GM23338 (cell line): ENCODE results near the gene TMEM132A. TPM values are rescaled to one million over a fixed set of nuclear protein-coding genes. Genes with fewer than 3 reads are reported as not detected.

Experiments used
- ATAC-seq: fragments of 200-7000 bp; cut with Tn5 transposase; 3 replicates; pipeline ENCODE4 v1.9.1; 2020
- DNase-seq: peaks from one replicate; pipeline ENCODE4 v3.0.0-alpha.2; 2015; ENCODE audit warnings: low spot score
- H2AFZ ChIP-seq: fragments of 200-600 bp; sonication (generic); 2 replicates; pipeline ENCODE4 v1.8.0; 2016; ENCODE audit warnings: antibody characterized with exemption, mild to moderate bottlenecking, moderate library complexity
- H3F3A ChIP-seq: fragments of 200-600 bp; sonication (generic); replicated peaks from 2 replicates; pipeline ENCODE4 v1.8.0; 2017; ENCODE audit warnings: antibody characterized with exemption, mixed run types, low read depth
- H3K27ac ChIP-seq: fragments of 200-600 bp; sonication (generic); 2 replicates; pipeline ENCODE4 v1.6.1; 2016; ENCODE audit warnings: low read depth
- H3K27me3 ChIP-seq: fragments of 200-600 bp; sonication (generic); 2 replicates; pipeline ENCODE4 v1.8.0; 2016; ENCODE audit warnings: mild to moderate bottlenecking, mixed run types, moderate library complexity; ENCODE audit not compliant: insufficient read depth
- H3K36me3 ChIP-seq: fragments of 200-600 bp; sonication (generic); 2 replicates; pipeline ENCODE4 v1.8.0; 2016; ENCODE audit warnings: mild to moderate bottlenecking; ENCODE audit not compliant: insufficient read depth
- H3K4me1 ChIP-seq: fragments of 200-600 bp; sonication (generic); 2 replicates; pipeline ENCODE4 v1.8.0; 2016; ENCODE audit warnings: mild to moderate bottlenecking, moderate library complexity; ENCODE audit not compliant: insufficient read depth
- H3K4me2 ChIP-seq: fragments of 200-600 bp; sonication (generic); 2 replicates; pipeline ENCODE4 v1.7.1; 2017; ENCODE audit warnings: mixed run types
- H3K4me3 ChIP-seq: fragments of 200-600 bp; sonication (generic); 2 replicates; pipeline ENCODE4 v1.6.1; 2016; ENCODE audit warnings: mixed run types
- H3K79me2 ChIP-seq: fragments of 200-600 bp; sonication (generic); replicated peaks from 2 replicates; pipeline ENCODE4 v1.8.0; 2017; ENCODE audit warnings: mild to moderate bottlenecking; ENCODE audit not compliant: insufficient read depth
- H3K9me2 ChIP-seq: fragments of 200-600 bp; sonication (generic); 2 replicates; pipeline ENCODE4 v1.8.0; 2017; ENCODE audit not compliant: insufficient read depth
- H4K20me1 ChIP-seq: fragments of 200-600 bp; sonication (generic); replicated peaks from 2 replicates; pipeline ENCODE4 v1.8.0; 2017; ENCODE audit warnings: mild to moderate bottlenecking; ENCODE audit not compliant: insufficient read depth
- H3K27ac Mint-ChIP-seq: 2 replicates; pipeline ENCODE4 v1.8.0; 2020; ENCODE audit warnings: inconsistent platforms, mild to moderate bottlenecking, moderate library complexity, mixed read lengths
- H3K27me3 Mint-ChIP-seq: 3 replicates; pipeline ENCODE4 v1.8.0; 2022; ENCODE audit warnings: low read depth, mild to moderate bottlenecking, moderate library complexity, mixed read lengths, inconsistent platforms; ENCODE audit not compliant: insufficient read depth, poor library complexity
- H3K36me3 Mint-ChIP-seq: 3 replicates; pipeline ENCODE4 v1.8.0; 2021; ENCODE audit warnings: low read depth, mild to moderate bottlenecking, inconsistent platforms, moderate library complexity, mixed read lengths
- H3K4me1 Mint-ChIP-seq: 3 replicates; pipeline ENCODE4 v1.8.0; 2020; ENCODE audit warnings: mild to moderate bottlenecking, inconsistent platforms, mixed read lengths
- H3K4me3 Mint-ChIP-seq: 3 replicates; pipeline ENCODE4 v1.8.0; 2021; ENCODE audit warnings: moderate library complexity, mild to moderate bottlenecking, inconsistent platforms, mixed read lengths
- H3K9me3 Mint-ChIP-seq: 3 replicates; pipeline ENCODE4 v1.8.0; 2020; ENCODE audit warnings: moderate library complexity, mild to moderate bottlenecking, inconsistent platforms, mixed read lengths
- CREB1 ChIP-seq: fragments of 250-450 bp; sonication (Bioruptor Pico); IDR thresholded peaks from 2 replicates; pipeline ENCODE4 v1.5.0; 2020; ENCODE audit warnings: low read depth, mild to moderate bottlenecking, moderate library complexity
- EZH2 ChIP-seq: fragments of 200-600 bp; sonication (generic); IDR thresholded peaks from one replicate; pipeline ENCODE4 v1.8.0; 2017; ENCODE audit warnings: antibody characterized with exemption, mild to moderate bottlenecking, low read depth; ENCODE audit not compliant: unreplicated experiment
- EZH2phosphoT487 ChIP-seq: fragments of 200-600 bp; sonication (generic); IDR thresholded peaks from one replicate; pipeline ENCODE4 v1.8.1; 2018; ENCODE audit warnings: antibody characterized with exemption; ENCODE audit not compliant: unreplicated experiment
- JUNB ChIP-seq: IDR thresholded peaks from one replicate; pipeline ENCODE4 v1.6.1; 2016; ENCODE audit warnings: antibody characterized with exemption; ENCODE audit not compliant: unreplicated experiment
- NANOG ChIP-seq: IDR thresholded peaks from 2 replicates; pipeline ENCODE4 v1.6.1; 2016; ENCODE audit warnings: antibody characterized with exemption, borderline replicate concordance
- POLR2AphosphoS5 ChIP-seq: IDR thresholded peaks from 2 replicates; pipeline ENCODE4 v1.6.1; 2016; ENCODE audit warnings: antibody characterized with exemption, low read depth
- STAT1 ChIP-seq: IDR thresholded peaks from one replicate; pipeline ENCODE4 v1.6.1; 2016; ENCODE audit warnings: antibody characterized with exemption; ENCODE audit not compliant: unreplicated experiment
- ZNF114 ChIP-seq: fragments of 250-450 bp; sonication (Bioruptor Pico); IDR thresholded peaks from 2 replicates; pipeline ENCODE4 v1.5.0; 2020; ENCODE audit warnings: mild to moderate bottlenecking, moderate library complexity
- ZNF331 ChIP-seq: fragments of 250-450 bp; sonication (Bioruptor Pico); IDR thresholded peaks from 2 replicates; pipeline ENCODE4 v1.5.0; 2020; ENCODE audit warnings: low read depth, mild to moderate bottlenecking, moderate library complexity
- polyA plus RNA-seq: library from polyadenylated mRNA; unstranded; fragments of >200 nt; fragmentation: Nextera tagmentation; extraction: Ambion mirVana; gene quantifications from 2 replicates; pipeline ENCODE4 v1.2.1, GENCODE V29; 2016
- total RNA-seq: library from RNA; depleted of rRNA; stranded (reverse); fragments of >200 nt; shearing (Covaris generic); gene quantifications from 2 replicates; pipeline ENCODE4 v1.2.3, GENCODE V29; 2014
- TF ChIP-seq, protein P1 (sequence below): fragments of 250-450 bp; sonication (Bioruptor Pico); IDR thresholded peaks from 2 replicates; pipeline ENCODE4 v1.5.0; 2020; ENCODE audit warnings: mild to moderate bottlenecking, moderate library complexity
- TF ChIP-seq, protein P2 (sequence below), 2 experiments: fragments of 200-600 bp in 1 of 2; sonication (generic) in 1 of 2; conservative IDR thresholded peaks; 2 replicates each; pipeline versions ENCODE4 v1.5.1 to v1.6.1; 2016 to 2017; ENCODE audit warnings: antibody characterized with exemption in 2 of 2, low read depth in 2 of 2, mild to moderate bottlenecking in 2 of 2, moderate library complexity in 1 of 2
- TF ChIP-seq, protein P3 (sequence below): IDR thresholded peaks from one replicate; pipeline ENCODE4 v1.6.1; 2018; ENCODE audit warnings: antibody characterized with exemption; ENCODE audit not compliant: unreplicated experiment
- TF ChIP-seq, protein P4 (sequence below): IDR thresholded peaks from 2 replicates; pipeline ENCODE4 v1.6.1; 2016; ENCODE audit warnings: antibody characterized with exemption

TMEM132A gene
- total and polyA plus RNA-seq, 2 experiments from 2014 or later, result 36.2 to 96.6 TPM

DNA sequence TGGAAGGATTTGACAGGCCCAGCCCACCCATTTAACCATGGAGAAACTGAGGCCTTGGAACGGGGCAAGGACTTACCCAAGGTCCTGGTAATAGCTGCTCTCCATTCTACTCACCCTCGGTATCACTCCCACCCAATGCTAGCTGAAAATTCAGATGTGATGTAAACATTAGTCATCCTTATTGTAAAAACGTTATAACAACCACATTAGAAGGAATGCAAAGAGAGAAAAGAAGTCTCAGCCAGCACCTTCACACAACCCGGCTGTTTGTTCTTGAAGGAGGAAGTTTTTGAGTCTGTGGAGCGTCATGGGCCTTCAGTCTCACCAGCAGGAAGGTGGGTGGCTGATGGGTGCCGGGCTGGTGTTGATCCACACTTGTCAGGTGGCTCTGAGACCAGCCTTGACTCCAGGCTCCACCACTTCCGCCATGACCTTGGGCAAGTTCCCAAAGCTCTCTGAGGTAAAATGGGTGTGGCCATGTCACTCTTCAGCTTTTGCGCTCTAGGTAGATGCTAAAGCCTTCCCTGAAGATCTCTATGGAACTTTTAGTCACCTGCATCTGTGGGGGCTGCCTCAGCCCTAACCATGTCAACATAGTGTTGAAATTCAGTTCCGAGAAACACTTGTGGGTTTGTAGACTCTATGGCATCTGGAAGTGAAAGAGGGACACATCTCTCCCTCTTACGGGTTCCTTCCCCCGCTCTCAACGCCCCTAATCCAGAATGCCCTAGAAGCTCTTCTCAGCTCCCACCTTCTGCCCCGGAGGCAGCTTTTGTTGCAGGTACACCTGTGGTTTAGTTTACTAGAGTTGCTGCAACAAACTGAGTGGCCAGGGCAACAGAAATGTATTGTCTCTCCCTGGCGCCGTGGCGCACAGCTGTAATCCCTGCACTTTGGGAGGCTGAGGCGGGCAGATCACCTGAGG lies 62.0 kb downstream of the TMEM132A start:
- H3K4me1 Mint-ChIP-seq, result no peaks in the 10 kb centered on the region
- TF ChIP-seq POLR2AphosphoS5 (no peak), EZH2phosphoT487 (no peak), ZNF114 (CRISPR knock-in tag) (no peak), NANOG (no peak), CREB1 (CRISPR knock-in tag) (no peak), JUNB (no peak), EZH2 (no peak), STAT1 (no peak), ZNF331 (CRISPR knock-in tag) (no peak)
- TF ChIP-seq, protein P1, sequence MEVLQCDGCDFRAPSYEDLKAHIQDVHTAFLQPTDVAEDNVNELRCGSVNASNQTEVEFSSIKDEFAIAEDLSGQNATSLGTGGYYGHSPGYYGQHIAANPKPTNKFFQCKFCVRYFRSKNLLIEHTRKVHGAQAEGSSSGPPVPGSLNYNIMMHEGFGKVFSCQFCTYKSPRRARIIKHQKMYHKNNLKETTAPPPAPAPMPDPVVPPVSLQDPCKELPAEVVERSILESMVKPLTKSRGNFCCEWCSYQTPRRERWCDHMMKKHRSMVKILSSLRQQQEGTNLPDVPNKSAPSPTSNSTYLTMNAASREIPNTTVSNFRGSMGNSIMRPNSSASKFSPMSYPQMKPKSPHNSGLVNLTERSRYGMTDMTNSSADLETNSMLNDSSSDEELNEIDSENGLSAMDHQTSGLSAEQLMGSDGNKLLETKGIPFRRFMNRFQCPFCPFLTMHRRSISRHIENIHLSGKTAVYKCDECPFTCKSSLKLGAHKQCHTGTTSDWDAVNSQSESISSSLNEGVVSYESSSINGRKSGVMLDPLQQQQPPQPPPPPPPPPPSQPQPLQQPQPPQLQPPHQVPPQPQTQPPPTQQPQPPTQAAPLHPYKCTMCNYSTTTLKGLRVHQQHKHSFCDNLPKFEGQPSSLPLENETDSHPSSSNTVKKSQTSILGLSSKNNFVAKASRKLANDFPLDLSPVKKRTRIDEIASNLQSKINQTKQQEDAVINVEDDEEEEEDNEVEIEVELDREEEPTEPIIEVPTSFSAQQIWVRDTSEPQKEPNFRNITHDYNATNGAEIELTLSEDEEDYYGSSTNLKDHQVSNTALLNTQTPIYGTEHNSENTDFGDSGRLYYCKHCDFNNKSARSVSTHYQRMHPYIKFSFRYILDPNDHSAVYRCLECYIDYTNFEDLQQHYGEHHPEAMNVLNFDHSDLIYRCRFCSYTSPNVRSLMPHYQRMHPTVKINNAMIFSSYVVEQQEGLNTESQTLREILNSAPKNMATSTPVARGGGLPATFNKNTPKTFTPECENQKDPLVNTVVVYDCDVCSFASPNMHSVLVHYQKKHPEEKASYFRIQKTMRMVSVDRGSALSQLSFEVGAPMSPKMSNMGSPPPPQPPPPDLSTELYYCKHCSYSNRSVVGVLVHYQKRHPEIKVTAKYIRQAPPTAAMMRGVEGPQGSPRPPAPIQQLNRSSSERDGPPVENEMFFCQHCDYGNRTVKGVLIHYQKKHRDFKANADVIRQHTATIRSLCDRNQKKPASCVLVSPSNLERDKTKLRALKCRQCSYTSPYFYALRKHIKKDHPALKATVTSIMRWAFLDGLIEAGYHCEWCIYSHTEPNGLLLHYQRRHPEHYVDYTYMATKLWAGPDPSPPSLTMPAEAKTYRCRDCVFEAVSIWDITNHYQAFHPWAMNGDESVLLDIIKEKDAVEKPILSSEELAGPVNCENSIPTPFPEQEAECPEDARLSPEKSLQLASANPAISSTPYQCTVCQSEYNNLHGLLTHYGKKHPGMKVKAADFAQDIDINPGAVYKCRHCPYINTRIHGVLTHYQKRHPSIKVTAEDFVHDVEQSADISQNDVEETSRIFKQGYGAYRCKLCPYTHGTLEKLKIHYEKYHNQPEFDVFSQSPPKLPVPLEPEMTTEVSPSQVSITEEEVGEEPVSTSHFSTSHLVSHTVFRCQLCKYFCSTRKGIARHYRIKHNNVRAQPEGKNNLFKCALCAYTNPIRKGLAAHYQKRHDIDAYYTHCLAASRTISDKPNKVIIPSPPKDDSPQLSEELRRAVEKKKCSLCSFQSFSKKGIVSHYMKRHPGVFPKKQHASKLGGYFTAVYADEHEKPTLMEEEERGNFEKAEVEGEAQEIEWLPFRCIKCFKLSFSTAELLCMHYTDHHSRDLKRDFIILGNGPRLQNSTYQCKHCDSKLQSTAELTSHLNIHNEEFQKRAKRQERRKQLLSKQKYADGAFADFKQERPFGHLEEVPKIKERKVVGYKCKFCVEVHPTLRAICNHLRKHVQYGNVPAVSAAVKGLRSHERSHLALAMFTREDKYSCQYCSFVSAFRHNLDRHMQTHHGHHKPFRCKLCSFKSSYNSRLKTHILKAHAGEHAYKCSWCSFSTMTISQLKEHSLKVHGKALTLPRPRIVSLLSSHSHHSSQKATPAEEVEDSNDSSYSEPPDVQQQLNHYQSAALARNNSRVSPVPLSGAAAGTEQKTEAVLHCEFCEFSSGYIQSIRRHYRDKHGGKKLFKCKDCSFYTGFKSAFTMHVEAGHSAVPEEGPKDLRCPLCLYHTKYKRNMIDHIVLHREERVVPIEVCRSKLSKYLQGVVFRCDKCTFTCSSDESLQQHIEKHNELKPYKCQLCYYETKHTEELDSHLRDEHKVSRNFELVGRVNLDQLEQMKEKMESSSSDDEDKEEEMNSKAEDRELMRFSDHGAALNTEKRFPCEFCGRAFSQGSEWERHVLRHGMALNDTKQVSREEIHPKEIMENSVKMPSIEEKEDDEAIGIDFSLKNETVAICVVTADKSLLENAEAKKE (CRISPR knock-in tag), result no peak
- TF ChIP-seq, protein P2, sequence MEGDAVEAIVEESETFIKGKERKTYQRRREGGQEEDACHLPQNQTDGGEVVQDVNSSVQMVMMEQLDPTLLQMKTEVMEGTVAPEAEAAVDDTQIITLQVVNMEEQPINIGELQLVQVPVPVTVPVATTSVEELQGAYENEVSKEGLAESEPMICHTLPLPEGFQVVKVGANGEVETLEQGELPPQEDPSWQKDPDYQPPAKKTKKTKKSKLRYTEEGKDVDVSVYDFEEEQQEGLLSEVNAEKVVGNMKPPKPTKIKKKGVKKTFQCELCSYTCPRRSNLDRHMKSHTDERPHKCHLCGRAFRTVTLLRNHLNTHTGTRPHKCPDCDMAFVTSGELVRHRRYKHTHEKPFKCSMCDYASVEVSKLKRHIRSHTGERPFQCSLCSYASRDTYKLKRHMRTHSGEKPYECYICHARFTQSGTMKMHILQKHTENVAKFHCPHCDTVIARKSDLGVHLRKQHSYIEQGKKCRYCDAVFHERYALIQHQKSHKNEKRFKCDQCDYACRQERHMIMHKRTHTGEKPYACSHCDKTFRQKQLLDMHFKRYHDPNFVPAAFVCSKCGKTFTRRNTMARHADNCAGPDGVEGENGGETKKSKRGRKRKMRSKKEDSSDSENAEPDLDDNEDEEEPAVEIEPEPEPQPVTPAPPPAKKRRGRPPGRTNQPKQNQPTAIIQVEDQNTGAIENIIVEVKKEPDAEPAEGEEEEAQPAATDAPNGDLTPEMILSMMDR (conservative IDR thresholded peaks at IDR 0.05; ENCODE audit: low read depth in 2 of 2), result no peak
- TF ChIP-seq, protein P3, sequence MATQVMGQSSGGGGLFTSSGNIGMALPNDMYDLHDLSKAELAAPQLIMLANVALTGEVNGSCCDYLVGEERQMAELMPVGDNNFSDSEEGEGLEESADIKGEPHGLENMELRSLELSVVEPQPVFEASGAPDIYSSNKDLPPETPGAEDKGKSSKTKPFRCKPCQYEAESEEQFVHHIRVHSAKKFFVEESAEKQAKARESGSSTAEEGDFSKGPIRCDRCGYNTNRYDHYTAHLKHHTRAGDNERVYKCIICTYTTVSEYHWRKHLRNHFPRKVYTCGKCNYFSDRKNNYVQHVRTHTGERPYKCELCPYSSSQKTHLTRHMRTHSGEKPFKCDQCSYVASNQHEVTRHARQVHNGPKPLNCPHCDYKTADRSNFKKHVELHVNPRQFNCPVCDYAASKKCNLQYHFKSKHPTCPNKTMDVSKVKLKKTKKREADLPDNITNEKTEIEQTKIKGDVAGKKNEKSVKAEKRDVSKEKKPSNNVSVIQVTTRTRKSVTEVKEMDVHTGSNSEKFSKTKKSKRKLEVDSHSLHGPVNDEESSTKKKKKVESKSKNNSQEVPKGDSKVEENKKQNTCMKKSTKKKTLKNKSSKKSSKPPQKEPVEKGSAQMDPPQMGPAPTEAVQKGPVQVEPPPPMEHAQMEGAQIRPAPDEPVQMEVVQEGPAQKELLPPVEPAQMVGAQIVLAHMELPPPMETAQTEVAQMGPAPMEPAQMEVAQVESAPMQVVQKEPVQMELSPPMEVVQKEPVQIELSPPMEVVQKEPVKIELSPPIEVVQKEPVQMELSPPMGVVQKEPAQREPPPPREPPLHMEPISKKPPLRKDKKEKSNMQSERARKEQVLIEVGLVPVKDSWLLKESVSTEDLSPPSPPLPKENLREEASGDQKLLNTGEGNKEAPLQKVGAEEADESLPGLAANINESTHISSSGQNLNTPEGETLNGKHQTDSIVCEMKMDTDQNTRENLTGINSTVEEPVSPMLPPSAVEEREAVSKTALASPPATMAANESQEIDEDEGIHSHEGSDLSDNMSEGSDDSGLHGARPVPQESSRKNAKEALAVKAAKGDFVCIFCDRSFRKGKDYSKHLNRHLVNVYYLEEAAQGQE, result no peak
- TF ChIP-seq, protein P4, sequence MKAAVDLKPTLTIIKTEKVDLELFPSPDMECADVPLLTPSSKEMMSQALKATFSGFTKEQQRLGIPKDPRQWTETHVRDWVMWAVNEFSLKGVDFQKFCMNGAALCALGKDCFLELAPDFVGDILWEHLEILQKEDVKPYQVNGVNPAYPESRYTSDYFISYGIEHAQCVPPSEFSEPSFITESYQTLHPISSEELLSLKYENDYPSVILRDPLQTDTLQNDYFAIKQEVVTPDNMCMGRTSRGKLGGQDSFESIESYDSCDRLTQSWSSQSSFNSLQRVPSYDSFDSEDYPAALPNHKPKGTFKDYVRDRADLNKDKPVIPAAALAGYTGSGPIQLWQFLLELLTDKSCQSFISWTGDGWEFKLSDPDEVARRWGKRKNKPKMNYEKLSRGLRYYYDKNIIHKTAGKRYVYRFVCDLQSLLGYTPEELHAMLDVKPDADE, result no peak

More for the DNA sequence above, 62.0 kb downstream of the TMEM132A start:
- H3K27me3 Mint-ChIP-seq, result peaks cover 5% of the 10 kb centered on the region
- H3K4me3 Mint-ChIP-seq, result no peak overlapping the region
- H3K36me3 Mint-ChIP-seq, result no peaks in the 10 kb centered on the region
- ATAC-seq (no peak), DNase-seq (no peak)
- Histone ChIP-seq H3K4me1 (no peaks in the 10 kb centered on the region), H3K9me2 (no peaks in the 10 kb centered on the region), H2AFZ (no peak overlapping the region), H4K20me1 (no peaks in the 10 kb centered on the region), H3F3A (no peaks in the 10 kb centered on the region), H3K27ac (no peak overlapping the region), H3K27me3 (no peaks in the 10 kb centered on the region), H3K36me3 (no peaks in the 10 kb centered on the region), H3K79me2 (no peaks in the 10 kb centered on the region), H3K4me2 (no peak overlapping the region), H3K4me3 (no peak overlapping the region)
- no peaks in the 10 kb centered on the region for H3K9me3 Mint-ChIP-seq
- no peak overlapping the region; the same call in 1 of the 2 replicates for H3K27ac Mint-ChIP-seq
